Activated T-helper 17 cell treated with anti-CD3 and anti-CD28 coated beads, Interleukin-2, amount 50 U/mL, for 72 hours (primary cell): ENCODE results near the gene WDR70. TPM values are rescaled to one million over a fixed set of nuclear protein-coding genes. Genes with fewer than 3 reads are reported as not detected.
"Not testable (repeated sequence)": the region's sequence is repeated elsewhere in the genome, so short reads cannot be mapped to it uniquely, and the experiment has no call there.

ENCODE experiments used
- ATAC-seq: fragments of 150-1000 bp; cut with Tn5 transposase; replicated peaks from 2 replicates; pipeline ENCODE4 v1.10.0; 2021; ENCODE audit warnings: mild to moderate bottlenecking, moderate library complexity
- H3K27ac Mint-ChIP-seq: one replicate; pipeline ENCODE4 v1.8.0; 2022; ENCODE audit warnings: mixed read lengths
- H3K27me3 Mint-ChIP-seq: one replicate; pipeline ENCODE4 v1.8.0; 2022; ENCODE audit warnings: mixed read lengths
- H3K36me3 Mint-ChIP-seq: one replicate; pipeline ENCODE4 v1.8.0; 2022; ENCODE audit warnings: low read depth, mild to moderate bottlenecking, mixed read lengths
- H3K4me1 Mint-ChIP-seq: one replicate; pipeline ENCODE4 v1.8.0; 2022; ENCODE audit warnings: mixed read lengths
- H3K4me3 Mint-ChIP-seq: one replicate; pipeline ENCODE4 v1.8.0; 2022; ENCODE audit warnings: mild to moderate bottlenecking, mixed read lengths
- H3K9me3 Mint-ChIP-seq: one replicate; pipeline ENCODE4 v1.8.0; 2022; ENCODE audit warnings: mixed read lengths
- total RNA-seq, 2 donors: library from RNA; stranded (reverse); gene quantifications; one replicate each; pipeline ENCODE4 v1.2.3, GENCODE V29; 2022

WDR70 gene
- total RNA-seq, 2 donors from 2014 or later = 20.2 to 39.4 TPM

- Mint-ChIP-seq H3K4me3 (no peak overlapping the region), H3K36me3 (no peaks in the 10 kb centered on the region), H3K27ac (no peak overlapping the region), H3K4me1 (no peaks in the 10 kb centered on the region), H3K9me3 (peaks cover 5% of the 10 kb centered on the region), H3K27me3 (peaks cover 8% of the 10 kb centered on the region)
- no peak for ATAC-seq
These were observed 393.1 kb downstream of the WDR70 start for GRCh38 chr5:37772255-37772654.

- Mint-ChIP-seq H3K4me3 (no peak overlapping the region), H3K4me1 (no peaks in the 10 kb centered on the region), H3K36me3 (no peaks in the 10 kb centered on the region), H3K9me3 (peaks cover 5% of the 10 kb centered on the region), H3K27ac (no peak overlapping the region), H3K27me3 (peaks cover 8% of the 10 kb centered on the region)
- no peak for ATAC-seq
These were observed 394.7 kb downstream of the WDR70 start for GRCh38 chr5:37773809-37774208.

DNA sequence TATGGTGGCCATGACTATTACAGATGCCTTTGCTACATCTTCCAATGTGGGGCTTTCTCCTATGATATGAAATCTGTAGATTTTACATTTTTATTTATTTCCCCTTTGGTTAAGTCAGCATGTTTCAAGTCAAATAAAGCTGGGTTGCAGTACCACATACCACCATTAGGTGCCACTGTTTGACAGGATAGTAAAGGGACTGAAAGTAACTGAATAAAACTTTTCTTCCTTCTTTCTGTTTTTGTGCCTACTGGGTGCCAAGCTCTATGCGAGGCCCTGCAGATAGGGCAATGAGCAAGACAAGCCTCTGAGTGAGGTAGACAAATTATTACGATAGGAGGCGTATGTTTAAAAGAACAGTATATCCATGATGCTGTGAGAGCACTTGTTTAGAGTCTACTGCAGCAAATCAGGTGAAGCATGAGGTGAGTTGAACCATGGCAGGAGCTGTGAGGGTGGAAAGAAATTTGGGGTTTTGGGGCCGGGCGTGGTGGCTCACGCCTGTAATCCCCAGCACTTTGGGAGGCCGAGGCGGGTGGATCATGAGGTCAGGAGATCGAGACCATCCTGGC lies 395.9 kb downstream of the WDR70 start:
- H3K36me3 Mint-ChIP-seq = no peaks in the 10 kb centered on the region
- no peak overlapping the region for H3K4me3 Mint-ChIP-seq
- peaks cover under 1% of the 10 kb centered on the region for H3K27me3 Mint-ChIP-seq
- H3K4me1 Mint-ChIP-seq = no peaks in the 10 kb centered on the region
- no peak for ATAC-seq
- H3K27ac Mint-ChIP-seq = no peak overlapping the region
- peaks cover 5% of the 10 kb centered on the region for H3K9me3 Mint-ChIP-seq

GRCh38 chr5:37776826-37777225 lies 397.7 kb downstream of the WDR70 start:
- Mint-ChIP-seq H3K4me3 (no peak overlapping the region), H3K27ac (no peak overlapping the region), H3K4me1 (no peaks in the 10 kb centered on the region), H3K36me3 (no peaks in the 10 kb centered on the region), H3K27me3 (no peaks in the 10 kb centered on the region), H3K9me3 (peaks cover 5% of the 10 kb centered on the region)
- no peak for ATAC-seq

DNA sequence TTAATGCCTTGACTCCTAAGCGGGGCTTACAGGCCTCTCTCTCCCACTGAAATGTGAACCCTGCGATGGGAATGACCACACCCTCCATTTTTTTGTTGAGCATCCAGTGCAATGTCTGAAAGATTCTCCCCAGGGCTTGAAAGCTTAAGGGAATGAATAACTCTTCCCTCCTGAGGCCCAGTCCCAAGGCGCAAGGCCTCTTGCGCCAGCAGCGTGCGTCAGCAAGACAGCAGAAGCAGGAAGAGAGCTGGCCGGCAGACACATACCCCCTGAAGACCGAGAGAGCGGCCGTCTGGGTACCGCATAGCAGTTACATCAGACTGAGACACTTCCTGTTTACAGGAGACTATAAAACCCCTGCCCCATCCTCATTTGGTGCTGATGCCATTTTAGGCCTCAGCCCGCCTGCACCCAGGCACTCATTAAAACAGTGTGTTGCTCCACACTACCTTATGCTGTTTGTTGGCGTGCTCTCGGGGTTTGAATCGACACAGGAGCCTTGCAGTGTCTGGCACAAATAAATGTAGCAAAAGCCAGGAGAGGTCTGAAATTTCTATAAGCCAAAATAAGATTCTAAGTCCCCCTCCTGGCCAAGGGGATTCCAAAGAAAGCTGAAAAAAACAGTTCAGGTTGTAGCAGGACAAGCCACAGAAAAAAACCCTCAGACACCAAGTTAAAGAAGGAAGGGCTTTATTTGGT lies 398.5 kb downstream of the WDR70 start:
- ATAC-seq = no peak
- no peaks in the 10 kb centered on the region for H3K4me1 Mint-ChIP-seq
- no peaks in the 10 kb centered on the region for H3K27me3 Mint-ChIP-seq
- no peak overlapping the region for H3K27ac Mint-ChIP-seq
- peaks cover 5% of the 10 kb centered on the region for H3K9me3 Mint-ChIP-seq
- H3K36me3 Mint-ChIP-seq = no peaks in the 10 kb centered on the region
- H3K4me3 Mint-ChIP-seq = no peak overlapping the region

DNA sequence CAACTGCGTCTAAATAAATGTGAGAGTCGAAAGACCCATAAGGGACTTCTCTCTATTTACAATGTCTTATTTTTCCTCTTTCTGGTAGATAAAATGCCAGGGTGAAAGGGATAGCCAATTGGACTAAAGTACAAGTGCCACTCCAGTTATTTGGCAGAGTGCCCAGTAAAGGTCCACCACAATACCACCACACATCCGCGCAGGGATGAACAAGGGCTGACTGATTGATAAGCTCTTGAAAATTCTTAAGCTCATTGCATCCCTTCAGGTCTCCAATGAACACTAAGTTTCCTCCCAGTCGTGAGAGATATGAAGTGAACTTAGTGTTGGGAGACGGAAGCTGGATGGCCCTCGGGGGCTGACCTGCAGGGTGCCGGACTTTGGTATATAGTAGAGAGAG lies 402.3 kb downstream of the WDR70 start:
- ATAC-seq, H3K27me3 Mint-ChIP-seq, H3K36me3 Mint-ChIP-seq, H3K4me1 Mint-ChIP-seq, H3K4me3 Mint-ChIP-seq, H3K27ac Mint-ChIP-seq, H3K9me3 Mint-ChIP-seq: not testable (repeated sequence)

GRCh38 chr5:37786416-37786815 lies 407.3 kb downstream of the WDR70 start:
- no peak for ATAC-seq
- Mint-ChIP-seq H3K27me3 (peaks cover 20% of the 10 kb centered on the region), H3K4me1 (no peaks in the 10 kb centered on the region), H3K4me3 (no peak overlapping the region), H3K36me3 (no peaks in the 10 kb centered on the region), H3K27ac (no peak overlapping the region), H3K9me3 (peaks cover 4% of the 10 kb centered on the region)

- peaks cover 20% of the 10 kb centered on the region for H3K27me3 Mint-ChIP-seq
- no peaks in the 10 kb centered on the region for H3K36me3 Mint-ChIP-seq
- ATAC-seq = no peak
- H3K27ac Mint-ChIP-seq = no peak overlapping the region
- peaks cover 9% of the 10 kb centered on the region for H3K9me3 Mint-ChIP-seq
- no peaks in the 10 kb centered on the region for H3K4me1 Mint-ChIP-seq
- H3K4me3 Mint-ChIP-seq = no peak overlapping the region
These were observed 407.9 kb downstream of the WDR70 start for GRCh38 chr5:37786862-37787519.

- H3K4me3 Mint-ChIP-seq = no peak overlapping the region
- H3K9me3 Mint-ChIP-seq = peaks cover 9% of the 10 kb centered on the region
- no peak for ATAC-seq
- no peak overlapping the region for H3K27ac Mint-ChIP-seq
- H3K36me3 Mint-ChIP-seq = no peaks in the 10 kb centered on the region
- H3K4me1 Mint-ChIP-seq = no peaks in the 10 kb centered on the region
- peaks cover 20% of the 10 kb centered on the region for H3K27me3 Mint-ChIP-seq
These were observed 408.6 kb downstream of the WDR70 start for GRCh38 chr5:37787742-37788141.

DNA sequence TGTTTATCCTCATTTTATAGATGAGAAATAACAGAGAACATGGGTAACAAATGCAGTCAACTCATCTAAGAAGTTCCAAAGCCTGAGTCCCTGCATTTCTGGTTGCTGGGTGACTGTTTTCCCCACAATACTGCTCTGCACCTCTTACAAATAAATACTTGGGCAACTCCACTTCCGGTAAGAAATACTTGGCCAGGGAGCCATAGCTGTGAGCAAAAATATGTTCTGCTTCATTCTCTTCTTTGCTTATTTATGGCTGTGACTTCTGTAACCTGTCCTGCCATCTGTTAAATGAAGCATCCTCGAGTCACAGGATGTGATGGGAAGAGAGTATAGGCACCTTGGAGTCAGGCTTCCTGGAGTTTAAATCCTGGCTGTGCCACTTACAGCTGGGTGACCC lies 410.9 kb downstream of the WDR70 start:
- Mint-ChIP-seq H3K27me3 (peaks cover 14% of the 10 kb centered on the region), H3K4me3 (no peak overlapping the region), H3K27ac (no peak overlapping the region), H3K36me3 (no peaks in the 10 kb centered on the region), H3K9me3 (peaks cover 18% of the 10 kb centered on the region), H3K4me1 (no peaks in the 10 kb centered on the region)
- ATAC-seq = no peak

GRCh38 chr5:37791321-37791720 lies 412.2 kb downstream of the WDR70 start:
- H3K4me3 Mint-ChIP-seq = no peak overlapping the region
- no peaks in the 10 kb centered on the region for H3K36me3 Mint-ChIP-seq
- H3K27ac Mint-ChIP-seq = no peak overlapping the region
- no peaks in the 10 kb centered on the region for H3K4me1 Mint-ChIP-seq
- ATAC-seq = no peak
- H3K27me3 Mint-ChIP-seq = peaks cover 11% of the 10 kb centered on the region
- H3K9me3 Mint-ChIP-seq = peaks cover 16% of the 10 kb centered on the region

- Mint-ChIP-seq H3K27ac (no peak overlapping the region), H3K4me3 (no peak overlapping the region), H3K36me3 (no peaks in the 10 kb centered on the region), H3K4me1 (no peaks in the 10 kb centered on the region), H3K9me3 (peaks cover 16% of the 10 kb centered on the region), H3K27me3 (peaks cover 11% of the 10 kb centered on the region)
- ATAC-seq = no peak
These were observed 414.0 kb downstream of the WDR70 start for GRCh38 chr5:37792975-37793631.

DNA sequence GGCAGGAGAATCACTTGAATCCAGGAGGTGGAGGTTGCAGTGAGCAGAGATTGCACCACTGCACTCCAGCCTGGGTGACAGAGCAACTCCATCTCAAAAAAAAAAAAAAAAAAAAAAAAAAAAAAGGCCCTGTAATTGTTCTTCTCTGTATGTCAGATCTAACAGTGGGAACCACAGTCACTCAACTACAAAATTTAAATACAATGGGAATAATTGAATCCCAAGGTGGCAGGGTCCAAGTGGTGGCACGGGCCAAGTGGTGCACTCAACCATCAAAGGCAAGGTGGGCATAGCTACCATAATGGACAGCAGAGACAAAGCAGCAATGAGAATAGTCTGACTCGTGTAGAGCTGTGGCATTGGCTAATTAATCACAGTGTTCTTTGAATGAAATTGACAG lies 416.2 kb downstream of the WDR70 start:
- not testable (repeated sequence) for H3K27me3 Mint-ChIP-seq, H3K27ac Mint-ChIP-seq, H3K36me3 Mint-ChIP-seq, H3K4me1 Mint-ChIP-seq, H3K4me3 Mint-ChIP-seq, ATAC-seq
- peaks cover 16% of the 10 kb centered on the region for H3K9me3 Mint-ChIP-seq

DNA sequence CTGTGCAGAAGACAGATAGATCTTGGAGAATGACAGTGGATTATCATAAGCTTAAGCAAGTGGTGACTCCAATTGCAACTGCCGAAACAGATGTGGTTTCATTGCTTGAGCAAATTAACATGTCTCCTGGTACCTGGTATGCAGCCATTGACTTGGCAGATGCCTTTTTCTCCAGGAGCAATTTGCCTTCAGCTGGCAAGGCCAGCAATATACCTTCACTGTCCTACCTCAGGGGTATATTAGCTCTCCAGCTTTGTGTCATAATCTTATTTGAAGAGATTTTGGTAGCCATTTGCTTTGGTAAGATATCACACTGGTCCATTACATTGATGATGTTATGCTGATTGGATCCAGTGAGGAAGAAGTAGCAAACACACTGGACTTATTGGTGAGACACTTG lies 417.3 kb downstream of the WDR70 start:
- H3K9me3 Mint-ChIP-seq = peaks cover 16% of the 10 kb centered on the region
- not testable (repeated sequence) for H3K36me3 Mint-ChIP-seq, H3K27me3 Mint-ChIP-seq, H3K27ac Mint-ChIP-seq, ATAC-seq, H3K4me1 Mint-ChIP-seq, H3K4me3 Mint-ChIP-seq
